ENCODE results near the gene CDK4.

- TF ChIP-seq SUZ12 (IDR thresholded peaks at IDR 0.05), result no peak
- TF ChIP-seq NFRKB (IDR thresholded peaks at IDR 0.05), result no peak
- TF ChIP-seq CTBP1 (IDR thresholded peaks at IDR 0.05; ENCODE audit: borderline replicate concordance), result no peak
- no peak for TF ChIP-seq FOXM1 (IDR thresholded peaks at IDR 0.05; ENCODE audit: borderline replicate concordance)
- no peak for TF ChIP-seq L3MBTL2 (conservative IDR thresholded peaks at IDR 0.05)
- TF ChIP-seq TARDBP (IDR thresholded peaks at IDR 0.05), result no peak
- TF ChIP-seq SP1 (IDR thresholded peaks at IDR 0.05), result no peak
- no peak for TF ChIP-seq FOXK2 (IDR thresholded peaks at IDR 0.05)
- no peak for TF ChIP-seq PKNOX1 (IDR thresholded peaks at IDR 0.05)
- TF ChIP-seq FOXA1 (IDR thresholded peaks at IDR 0.05), result no peak
- no peak for TF ChIP-seq HDGF (IDR thresholded peaks at IDR 0.05; ENCODE audit: borderline replicate concordance)
- TF ChIP-seq BHLHE40 (IDR thresholded peaks at IDR 0.05; ENCODE audit: borderline replicate concordance), result no peak
- TF ChIP-seq ELF4 (IDR thresholded peaks at IDR 0.05), result no peak
- TF ChIP-seq ARNT (IDR thresholded peaks at IDR 0.05), result no peak
These were observed 13.4 kb downstream of the CDK4 start, which contains the start of gene AGAP2 for GRCh38 chr12:57738661-57739237.

Data from HEK293T (cell line).